NCI-H748 treated with DMSO at 0.1 percent for 48 hours (cell line): Measurements from ENCODE around the gene ESAM.

Experiments
- DNase-seq: peaks from one replicate; lab custom pipeline; 2025; lab: John Stamatoyannopoulos, UW

The ESAM gene

GRCh38 chr11:124753205-124753604, 8.9 kb downstream of the ESAM start:
- DNase-seq = no peak

- no peak for DNase-seq
Measured at GRCh38 chr11:124752471-124753102, 9.5 kb downstream of the ESAM start.

- no peak for DNase-seq
Measured at GRCh38 chr11:124751741-124752470, 10.2 kb downstream of the ESAM start, which contains the start of gene VSIG2. Gene VSIG2, minus strand, starts transcription at chr11:124752255. Its CDS starts 118 bp downstream, at chr11:124752137.

GRCh38 chr11:124751391-124751740, 10.7 kb downstream of the ESAM start:
- no peak for DNase-seq

GRCh38 chr11:124749912-124750311, 12.2 kb downstream of the ESAM start:
- DNase-seq = no peak

- DNase-seq = no peak
Measured at GRCh38 chr11:124748481-124749343, 13.4 kb downstream of the ESAM start.

- no peak for DNase-seq
Measured at GRCh38 chr11:124748100-124748418, 14.0 kb downstream of the ESAM start.

GRCh38 chr11:124747406-124748099, 14.5 kb downstream of the ESAM start:
- DNase-seq = no peak

GRCh38 chr11:124746621-124747243, 15.4 kb downstream of the ESAM start:
- peak; percentile 49 for DNase-seq

- no peak for DNase-seq
Measured at GRCh38 chr11:124745835-124746620, 16.1 kb downstream of the ESAM start.

- DNase-seq = no peak
Measured at GRCh38 chr11:124745270-124745834, 16.7 kb downstream of the ESAM start.

GRCh38 chr11:124743050-124743449, 19.0 kb downstream of the ESAM start:
- DNase-seq = no peak

- no peak for DNase-seq
Measured at GRCh38 chr11:124742555-124742954, 19.5 kb downstream of the ESAM start.

- peak; percentile 19 for DNase-seq
Measured at GRCh38 chr11:124740277-124740882, 21.7 kb downstream of the ESAM start.

GRCh38 chr11:124739479-124740276, 22.4 kb downstream of the ESAM start, which contains the start of gene NRGN:
Gene NRGN, plus strand, starts transcription at chr11:124739942. Its CDS starts 143 bp downstream, at chr11:124740085.
- DNase-seq = peak; percentile 74

- no peak for DNase-seq
Measured at GRCh38 chr11:124738713-124739478, 23.2 kb downstream of the ESAM start.

GRCh38 chr11:124737638-124738305, 24.3 kb downstream of the ESAM start:
- DNase-seq = no peak

- DNase-seq = no peak
Measured at GRCh38 chr11:124736736-124737135, 25.4 kb downstream of the ESAM start.
